OCI-M2 (cell line): ENCODE measurements around the gene RAB13.

Source experiments
- DNase-seq: peaks from one replicate; lab custom pipeline; 2025; ENCODE audit not compliant: unreplicated experiment; lab: John Stamatoyannopoulos, UW

The RAB13 gene

DNA sequence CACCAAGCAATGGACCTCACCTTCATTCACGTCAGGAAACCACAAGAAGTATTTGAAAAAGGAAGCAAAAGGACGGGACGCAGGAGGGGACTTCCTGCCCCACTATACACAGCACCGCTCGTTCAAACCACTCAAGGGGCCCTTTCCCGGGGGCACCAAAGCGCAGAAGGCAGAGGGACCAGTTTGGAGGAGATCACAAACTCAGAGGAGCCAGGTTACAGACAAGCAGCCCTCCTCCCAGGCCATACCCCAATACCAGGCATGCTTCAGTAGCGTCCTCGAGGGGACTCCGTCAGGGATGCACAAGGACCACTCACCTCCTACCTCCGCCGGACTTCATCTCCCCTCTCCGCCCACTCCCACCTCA lies 28.4 kb downstream of the RAB13 start:
- DNase-seq = no peak

DNA sequence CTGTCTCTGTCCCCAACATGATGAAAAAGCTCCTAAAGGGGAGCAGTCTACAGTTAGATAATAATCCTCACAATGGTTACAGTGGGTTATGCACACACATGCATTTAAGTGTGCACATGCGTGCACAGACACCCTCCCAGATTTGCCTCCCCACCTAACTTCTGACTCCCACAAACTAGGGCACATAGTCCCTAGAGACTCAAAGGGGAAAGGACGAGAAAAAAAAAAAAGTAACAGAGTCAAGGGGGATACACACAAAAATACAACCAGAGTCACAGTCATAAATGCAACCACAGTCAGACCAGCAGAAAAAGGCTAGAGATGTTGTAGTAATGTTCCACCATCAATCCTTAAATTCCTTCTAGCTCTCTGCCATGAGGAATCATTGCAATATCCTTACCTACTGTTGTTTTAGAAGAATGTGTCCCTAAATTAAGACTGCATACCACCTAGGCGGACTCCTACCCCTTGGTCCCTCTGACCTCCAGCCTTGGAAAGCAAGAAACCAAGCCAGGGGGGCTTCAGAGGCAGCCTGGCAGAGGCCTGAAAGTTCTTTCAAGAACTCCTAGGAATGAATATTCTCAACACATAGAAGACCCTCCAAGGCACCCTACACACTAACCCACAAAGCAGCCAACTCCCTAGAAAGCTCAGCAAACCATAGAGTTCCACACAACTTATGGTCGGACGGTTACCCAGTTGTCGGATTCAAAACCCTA lies 29.0 kb downstream of the RAB13 start:
- DNase-seq = no peak

DNA sequence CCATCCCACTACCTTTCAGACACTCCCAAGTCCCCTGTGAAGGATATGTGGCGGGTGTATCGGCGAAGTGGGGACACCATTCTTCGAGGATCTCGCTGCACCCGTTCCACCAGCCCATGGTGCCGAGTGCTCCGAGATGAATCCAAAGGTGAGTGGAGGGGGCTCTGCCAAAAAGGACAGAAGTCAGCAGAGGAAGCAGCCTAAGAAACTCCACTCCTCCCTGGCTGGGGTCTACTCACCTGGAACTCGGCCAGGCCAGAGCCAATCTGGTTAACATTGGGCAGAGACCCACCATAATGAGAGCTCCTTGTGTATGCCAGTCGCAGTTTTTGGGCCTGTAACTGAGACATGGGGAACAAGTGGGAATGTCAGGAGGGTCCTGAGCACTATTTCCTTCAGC lies 31.3 kb downstream of the RAB13 start:
- no peak for DNase-seq

DNA sequence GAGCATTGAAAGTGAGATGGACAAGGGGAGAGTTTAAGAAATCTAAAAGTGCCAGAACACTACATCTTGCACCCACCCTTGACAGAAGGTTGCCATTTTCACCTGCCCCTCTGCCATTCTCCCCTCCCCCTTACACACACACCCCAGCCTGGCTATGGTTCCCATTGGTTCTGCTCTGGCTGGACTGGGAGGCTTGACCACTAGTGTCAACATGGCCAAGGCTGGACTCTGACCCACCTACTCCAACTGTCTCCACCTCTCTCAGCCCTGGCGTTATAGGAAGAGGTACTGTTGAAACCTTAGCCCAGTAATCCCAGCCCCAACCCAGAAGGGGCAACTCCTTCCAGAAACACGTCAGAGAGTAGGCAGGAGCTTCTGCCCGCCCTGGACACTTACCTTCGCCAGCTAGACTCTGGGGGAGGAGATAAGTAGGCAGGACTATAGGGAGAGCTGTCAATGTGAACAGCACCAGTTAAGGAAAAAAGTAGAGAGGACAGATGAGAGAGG lies 32.2 kb downstream of the RAB13 start:
- DNase-seq = no peak

DNA sequence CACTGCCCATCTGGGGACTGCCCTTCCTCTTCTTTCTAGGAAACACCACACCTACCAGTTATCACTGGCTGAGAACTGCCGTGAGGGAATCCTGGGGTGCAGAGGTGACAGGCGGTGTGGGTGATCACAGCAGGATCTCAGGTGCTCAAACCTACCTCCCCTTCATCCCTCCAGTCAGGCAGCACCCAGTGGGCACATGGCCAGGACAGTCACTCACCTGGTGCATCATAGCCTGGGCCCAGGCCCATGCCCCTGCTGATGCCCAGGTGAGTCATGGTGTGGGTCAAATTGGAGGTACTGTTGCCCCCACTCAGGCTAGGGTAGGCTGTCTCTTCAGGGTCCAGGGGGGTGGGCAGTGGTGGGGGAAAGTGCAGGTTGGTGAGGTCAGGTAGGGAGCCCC lies 34.3 kb downstream of the RAB13 start:
- no peak for DNase-seq

DNA sequence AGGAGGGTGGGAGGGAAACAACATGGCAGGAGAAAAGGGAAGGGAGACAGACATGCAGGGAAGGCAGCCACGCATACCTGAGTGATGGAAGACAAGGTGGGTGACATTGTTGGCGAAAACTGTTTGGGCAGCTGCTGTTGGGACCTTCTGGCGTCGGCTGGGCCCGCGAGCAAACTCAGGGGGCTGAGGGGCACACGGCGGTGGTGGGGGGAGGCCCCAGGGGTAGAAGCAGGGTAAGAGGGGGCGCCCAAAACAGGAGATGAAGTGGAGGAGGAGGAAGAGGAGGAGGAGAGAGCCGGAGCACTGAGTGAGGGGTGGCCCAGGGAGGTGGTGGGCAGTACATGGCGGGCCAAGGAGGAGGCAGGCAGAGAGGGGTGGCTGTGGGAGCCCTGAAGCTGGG lies 35.0 kb downstream of the RAB13 start:
- no peak for DNase-seq

DNA sequence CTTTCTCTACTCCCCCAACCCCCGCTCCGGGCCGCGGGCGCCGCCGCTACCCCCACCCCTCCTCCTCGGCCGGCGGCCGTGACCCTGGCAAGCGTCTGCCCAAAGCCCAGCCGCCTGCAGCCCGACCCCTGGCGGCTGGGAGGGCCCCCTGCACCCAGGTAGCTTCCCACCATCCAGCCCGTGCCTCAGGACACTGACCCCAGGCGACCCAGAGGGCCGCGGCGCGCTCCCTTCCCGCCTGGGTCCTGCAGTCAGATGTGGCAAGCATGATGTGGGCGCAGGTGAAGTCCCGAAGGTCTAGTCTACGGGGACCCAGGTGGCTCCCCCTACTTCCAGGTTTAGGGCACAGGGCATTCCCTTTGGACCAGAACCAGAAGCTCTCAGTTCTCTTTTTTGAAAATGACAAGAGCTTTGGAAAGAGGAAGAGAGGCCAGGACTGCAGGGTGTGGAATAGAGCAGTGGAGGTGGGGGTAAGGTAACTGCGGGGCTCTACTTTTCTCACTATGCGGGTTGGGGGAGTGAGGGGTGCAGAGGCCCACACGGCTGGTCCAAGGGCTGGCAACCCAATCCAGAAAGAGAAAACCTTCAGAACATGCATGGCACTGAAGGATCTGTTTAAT lies 39.4 kb downstream of the RAB13 start, which contains the start of gene DENND4B:
DENND4B (minus strand) TSS at position 97 of the 620 bp plus-strand sequence. CDS start 2,344 bp downstream, outside the sequence.
- no peak for DNase-seq

DNA sequence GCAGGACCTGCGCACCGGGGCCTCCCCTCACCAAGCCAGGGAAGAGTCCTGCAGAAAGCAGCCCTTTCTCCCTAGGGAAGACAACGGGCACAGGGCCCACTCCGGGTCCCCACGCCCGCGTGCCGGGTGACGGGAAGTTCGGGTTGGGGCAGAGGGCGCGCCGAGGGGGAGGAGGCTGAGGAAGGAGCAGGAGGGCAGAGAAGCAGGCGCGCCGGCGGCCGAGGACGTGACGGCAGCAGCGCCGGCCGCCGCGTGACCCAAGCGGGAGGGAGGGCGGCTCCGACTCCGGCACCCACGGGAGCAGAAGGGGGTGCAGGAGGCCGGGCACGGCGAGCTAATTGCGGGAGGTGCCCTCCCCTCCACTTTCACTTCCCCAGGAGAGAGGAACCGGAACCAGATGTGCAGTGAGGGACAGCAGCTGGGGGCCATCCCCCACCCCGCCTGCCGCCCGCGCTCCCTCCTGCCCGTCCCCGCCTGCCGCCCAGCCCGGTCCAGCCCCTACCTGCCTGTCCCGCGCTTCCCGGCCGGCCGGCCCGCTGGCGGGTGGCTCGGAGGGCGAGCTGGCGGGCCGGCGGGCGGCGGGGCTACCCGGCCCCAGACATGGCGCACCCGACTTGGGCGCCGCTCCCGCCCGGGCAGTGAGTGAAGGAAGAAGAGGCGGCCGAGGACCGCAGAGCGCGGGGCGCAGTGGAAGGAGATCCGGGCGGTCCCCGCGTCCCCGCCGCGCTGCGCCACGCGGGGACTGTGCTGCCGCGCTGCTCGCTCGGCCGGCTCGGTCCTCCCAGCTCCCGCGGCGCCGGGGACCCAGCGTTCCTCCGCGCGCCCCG lies 40.1 kb downstream of the RAB13 start:
- no peak for DNase-seq

DNA sequence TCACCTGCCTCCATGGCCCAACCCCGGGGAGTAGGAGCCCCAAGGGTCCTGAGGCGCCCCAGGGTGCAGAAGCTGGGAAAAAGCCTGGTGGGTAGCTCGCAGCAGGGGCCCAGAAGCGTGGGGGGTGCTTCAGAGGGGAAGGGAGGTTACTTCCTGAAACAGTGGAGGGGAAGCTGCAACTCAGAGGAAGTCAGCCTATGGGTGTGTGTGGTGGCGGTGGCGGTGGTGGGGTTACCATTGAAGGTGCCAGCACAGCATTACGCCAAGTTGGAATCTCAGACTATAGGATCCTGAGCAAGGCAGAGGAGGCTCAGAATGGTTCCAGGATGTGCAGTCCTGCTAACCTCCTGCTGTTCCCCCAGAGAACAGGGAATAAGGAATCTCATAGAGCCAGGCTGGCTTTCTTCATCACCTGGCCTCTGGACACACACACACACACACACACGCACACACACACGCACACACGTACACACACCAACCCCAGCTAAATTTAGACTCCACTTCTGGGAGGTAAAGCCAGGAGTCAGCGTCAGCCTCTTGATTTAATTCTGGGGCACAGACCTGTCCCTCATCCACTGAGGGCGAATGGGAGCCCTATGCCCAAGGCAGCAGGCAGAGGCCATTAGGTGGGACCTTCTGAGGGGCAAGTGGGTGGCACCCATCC lies 40.9 kb downstream of the RAB13 start:
- no peak for DNase-seq

DNA sequence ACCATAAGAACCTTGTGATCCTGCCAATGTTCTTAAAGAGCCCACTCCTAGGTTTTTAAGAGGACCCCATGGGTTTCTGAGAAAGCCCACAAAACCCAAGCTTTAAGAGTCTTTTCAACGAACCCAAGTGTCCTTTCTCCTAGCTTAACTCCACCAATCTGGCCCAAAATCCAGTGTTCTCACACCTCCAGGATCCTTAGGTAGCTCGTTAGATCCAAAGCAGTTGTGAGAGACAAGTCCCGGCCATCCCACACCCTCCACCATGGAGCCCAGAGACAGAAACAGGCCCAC lies 41.4 kb downstream of the RAB13 start:
- DNase-seq = no peak

DNA sequence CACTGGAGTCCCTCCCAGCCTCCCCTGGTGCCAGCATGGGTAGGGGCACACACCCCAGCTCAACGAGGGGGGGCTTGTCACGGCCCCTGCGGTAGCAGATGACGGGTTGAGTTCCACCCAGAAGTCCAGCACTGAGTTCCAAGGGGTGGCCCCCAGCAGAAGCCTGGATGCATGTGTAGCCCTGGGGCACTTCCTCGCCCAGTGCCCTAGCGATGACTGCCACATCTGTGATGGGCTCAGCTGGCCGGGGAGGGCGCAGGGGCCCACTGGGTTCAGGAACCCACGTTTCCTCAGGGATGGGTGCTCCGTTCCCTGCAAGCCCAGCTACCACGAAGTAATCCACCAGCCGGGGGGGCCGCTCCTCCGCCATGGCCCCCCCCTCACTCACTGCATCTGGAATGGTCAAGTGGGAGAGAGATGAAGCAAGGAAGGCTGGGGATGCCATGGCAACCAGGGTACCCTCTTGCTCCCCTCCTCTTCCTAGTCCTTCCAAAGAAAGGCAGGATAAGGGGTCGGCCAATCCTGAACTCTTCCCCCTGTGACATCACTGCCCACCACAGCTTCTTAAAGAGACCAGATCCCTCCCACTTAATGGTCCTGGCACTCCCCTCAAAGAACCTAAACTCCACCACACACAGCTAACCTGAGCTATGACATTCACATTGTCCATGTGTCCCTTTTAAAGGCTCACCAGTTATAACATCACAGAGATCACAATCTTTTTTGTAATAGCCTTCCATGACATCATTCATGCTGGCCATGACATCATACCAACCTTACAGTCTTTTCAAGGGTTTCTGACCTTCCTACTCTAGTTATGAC lies 41.9 kb downstream of the RAB13 start:
- no peak for DNase-seq

DNA sequence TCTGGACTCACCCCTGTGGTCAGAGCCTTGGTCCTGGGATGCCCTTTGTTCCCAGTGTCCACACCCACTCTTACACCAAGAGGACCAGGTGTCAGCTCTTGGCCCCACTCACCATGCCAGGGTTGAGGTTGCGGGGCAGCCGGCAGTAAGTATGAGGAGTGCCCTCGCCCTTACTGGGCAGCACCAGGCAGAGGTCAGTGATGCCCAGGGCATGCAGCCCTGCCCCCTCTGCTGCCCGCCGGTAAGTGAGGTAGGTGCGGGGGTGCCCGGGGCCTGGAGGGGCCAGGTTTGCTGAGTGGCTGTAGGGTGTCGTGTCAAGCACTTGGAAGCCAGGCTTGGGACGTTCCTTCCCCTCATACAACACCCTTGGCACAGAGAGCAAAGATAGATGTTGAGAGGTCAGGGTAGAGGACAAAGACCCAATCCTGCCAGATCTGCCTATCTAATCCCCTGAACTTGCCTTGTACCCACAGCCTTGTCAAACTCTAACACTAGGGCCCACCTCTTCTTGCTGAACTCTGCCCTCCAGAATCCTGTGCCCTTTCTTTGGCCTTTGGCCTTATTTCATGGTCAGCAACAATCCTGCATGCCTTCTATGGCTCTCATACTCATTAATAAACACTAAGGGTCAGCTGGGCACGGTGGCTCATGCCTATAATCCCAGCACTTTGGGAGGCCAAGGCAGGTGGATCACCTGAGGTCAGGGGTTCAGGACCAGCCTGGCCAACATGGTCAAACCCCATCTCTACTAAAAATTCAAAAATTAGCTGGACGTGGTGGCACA lies 43.2 kb downstream of the RAB13 start:
- DNase-seq = no peak

DNA sequence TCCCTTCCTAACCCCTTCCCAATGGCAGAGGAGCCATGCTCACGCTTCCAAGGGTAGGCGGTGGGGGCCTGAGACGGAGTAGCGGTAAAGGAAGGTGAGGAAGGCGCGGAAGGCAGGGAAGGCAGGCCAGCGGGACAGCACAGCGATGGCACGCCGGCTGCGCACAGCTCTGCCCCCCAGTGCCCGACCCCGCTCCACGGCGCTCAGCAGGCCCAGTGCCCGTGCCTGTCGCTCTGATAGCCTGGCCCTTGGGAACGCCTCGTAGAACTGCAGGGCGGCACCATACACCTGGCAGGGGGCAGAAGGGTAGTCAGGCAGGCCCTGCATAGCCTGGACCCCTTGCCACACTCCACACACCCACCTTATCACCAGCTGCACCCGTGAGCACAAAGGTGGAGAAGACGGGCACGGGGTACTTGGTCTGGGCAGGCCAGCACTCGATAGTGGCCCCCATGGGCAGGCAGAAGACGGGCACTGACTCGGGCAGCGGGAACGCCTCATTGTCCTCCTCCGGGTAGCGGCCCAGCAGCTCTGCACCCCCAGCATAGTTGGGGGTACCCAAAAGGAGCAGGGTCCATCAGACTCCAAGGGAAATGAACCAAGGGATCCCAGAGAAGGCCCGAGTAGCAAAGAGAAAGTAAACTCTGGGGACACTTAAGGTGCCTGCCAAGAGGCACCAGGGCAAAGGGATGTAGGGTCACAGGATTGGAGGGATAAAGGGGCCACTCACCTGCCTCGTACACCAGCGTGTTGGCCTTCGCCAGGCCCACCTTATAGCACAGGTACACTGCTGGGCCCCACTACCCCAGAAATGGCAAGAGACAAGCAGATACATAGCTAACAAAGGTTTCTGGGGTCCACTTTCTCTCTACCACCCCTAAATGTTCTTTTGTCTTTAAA lies 44.1 kb downstream of the RAB13 start:
- no peak for DNase-seq

DNA sequence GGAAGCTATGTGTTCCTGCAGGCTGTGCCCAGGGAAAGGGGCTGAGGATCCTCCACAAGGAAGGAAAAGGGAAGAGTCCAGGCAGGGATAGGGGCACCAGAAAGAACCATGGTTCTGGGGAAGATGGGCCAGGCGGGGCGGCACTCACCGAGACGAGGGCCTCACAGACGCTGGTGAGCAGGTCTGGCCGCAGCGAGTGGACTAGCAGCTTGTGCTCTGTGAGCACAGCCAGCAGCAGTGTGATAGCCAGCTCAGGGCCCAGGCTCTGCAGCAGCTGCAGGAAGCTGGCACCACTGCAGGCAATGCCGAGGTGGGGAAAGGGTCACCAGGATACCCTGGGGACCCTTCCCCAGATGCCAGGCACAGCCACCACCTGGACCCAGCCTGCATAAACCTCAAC lies 45.4 kb downstream of the RAB13 start:
- no peak for DNase-seq

DNA sequence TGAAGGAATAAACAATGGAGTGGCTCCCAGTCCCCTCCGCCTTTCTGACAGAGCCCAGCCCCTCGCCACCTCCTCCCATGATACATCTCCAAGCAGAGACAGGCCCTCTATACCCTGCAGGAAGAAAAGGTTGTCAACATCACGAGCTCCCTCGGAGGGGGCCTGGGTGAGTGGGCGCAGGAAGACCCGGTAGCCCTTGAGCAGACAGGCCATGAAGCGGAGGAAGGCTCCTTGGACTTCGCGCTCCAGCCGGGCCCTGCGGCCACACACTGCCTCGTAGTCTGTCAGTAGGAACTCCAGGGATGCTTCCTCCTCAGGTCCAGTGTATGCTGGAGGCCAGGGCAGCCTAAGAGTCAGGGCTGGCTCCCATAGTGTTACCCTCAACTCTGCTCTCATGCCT lies 46.7 kb downstream of the RAB13 start:
- no peak for DNase-seq

DNA sequence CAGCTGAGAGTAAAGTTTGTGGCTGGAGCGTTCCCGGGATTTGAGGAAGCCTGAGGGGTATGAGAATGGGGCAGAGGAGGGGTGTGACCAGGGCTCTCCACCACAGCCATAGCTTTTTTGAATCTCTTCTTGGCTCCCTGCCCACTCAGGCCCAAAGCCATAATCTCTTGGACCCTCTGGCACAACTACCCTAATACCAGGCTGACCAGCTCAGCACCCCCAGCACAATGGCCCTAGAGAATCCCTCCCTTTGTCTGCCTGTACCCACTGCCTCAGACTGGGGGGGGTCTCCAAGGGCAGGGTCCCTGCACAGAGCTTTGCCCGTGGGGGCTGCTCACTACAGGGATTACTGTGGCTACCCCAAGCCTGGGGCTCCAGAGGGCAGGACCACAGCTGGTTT lies 47.1 kb downstream of the RAB13 start:
- DNase-seq = no peak

DNA sequence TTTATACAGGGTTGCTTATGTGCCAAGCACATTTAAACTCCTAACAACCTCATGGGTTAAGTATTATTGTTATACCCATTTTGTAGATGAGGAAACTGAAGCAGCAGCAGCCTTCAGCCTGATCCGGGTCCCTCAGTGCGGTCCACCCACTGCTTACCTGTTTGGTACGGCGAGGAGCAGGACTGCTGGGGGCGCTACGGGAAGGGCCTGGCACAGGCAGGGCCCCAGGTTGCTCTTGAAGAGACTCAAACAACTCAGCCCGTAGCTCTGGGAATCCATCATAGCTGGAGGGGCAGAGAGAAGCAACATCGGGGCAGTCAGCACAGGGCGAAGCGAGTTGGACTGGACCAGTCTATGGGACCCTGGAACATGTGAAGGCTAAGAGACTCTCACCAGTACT lies 48.8 kb downstream of the RAB13 start:
- no peak for DNase-seq

DNA sequence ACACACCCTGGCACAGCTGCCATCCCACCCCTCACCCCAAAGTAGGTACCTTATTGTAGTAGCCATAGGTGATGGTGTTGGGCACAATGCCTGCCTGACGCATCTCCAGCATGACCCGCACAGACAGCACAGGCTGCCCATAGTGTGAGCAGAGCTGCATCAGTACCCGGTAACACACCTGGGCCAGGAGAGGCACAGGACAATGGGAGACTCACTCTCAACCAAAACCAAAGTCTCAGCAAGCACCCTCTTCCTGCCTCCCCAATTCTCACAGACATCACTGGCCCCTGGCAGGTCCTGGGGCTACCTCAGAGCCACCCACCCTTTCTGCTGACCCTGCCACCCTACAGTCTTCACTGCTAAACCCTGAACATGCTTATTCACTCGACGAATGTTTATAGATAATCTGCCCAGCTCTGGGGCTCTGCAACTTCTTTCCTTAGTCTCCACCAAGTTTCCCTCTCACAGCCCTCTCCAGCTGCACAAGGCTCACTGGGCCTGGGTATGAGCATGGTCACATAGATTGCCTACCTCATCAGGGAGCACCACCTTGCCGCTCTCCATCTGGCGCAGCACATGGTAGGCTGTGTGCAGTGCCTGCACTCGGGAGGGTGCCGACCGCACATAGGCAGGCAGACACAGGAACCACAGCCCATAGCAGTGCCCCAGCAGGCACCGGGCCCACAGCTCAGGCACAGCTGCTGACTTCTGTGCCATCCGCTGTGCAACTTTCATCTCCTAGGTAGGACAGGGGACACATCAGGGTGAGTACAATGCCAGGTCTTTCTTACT lies 49.9 kb downstream of the RAB13 start:
- no peak for DNase-seq
